GM23338 (cell line): ENCODE results near the gene ATAD3B. TPM values are rescaled to one million over a fixed set of nuclear protein-coding genes. Genes with fewer than 3 reads are reported as not detected.
A peak's percentile ranks its signal among the peaks of the same experiment; 100 is the strongest.

Experiments used
- ATAC-seq: fragments of 200-7000 bp; cut with Tn5 transposase; 3 replicates; pipeline ENCODE4 v1.9.1; 2020
- DNase-seq: peaks from one replicate; pipeline ENCODE4 v3.0.0-alpha.2; 2015; ENCODE audit warnings: low spot score
- H2AFZ ChIP-seq: fragments of 200-600 bp; sonication (generic); 2 replicates; pipeline ENCODE4 v1.8.0; 2016; ENCODE audit warnings: antibody characterized with exemption, mild to moderate bottlenecking, moderate library complexity
- H3F3A ChIP-seq: fragments of 200-600 bp; sonication (generic); replicated peaks from 2 replicates; pipeline ENCODE4 v1.8.0; 2017; ENCODE audit warnings: antibody characterized with exemption, mixed run types, low read depth
- H3K27ac ChIP-seq: fragments of 200-600 bp; sonication (generic); 2 replicates; pipeline ENCODE4 v1.6.1; 2016; ENCODE audit warnings: low read depth
- H3K27me3 ChIP-seq: fragments of 200-600 bp; sonication (generic); 2 replicates; pipeline ENCODE4 v1.8.0; 2016; ENCODE audit warnings: mild to moderate bottlenecking, mixed run types, moderate library complexity; ENCODE audit not compliant: insufficient read depth
- H3K36me3 ChIP-seq: fragments of 200-600 bp; sonication (generic); 2 replicates; pipeline ENCODE4 v1.8.0; 2016; ENCODE audit warnings: mild to moderate bottlenecking; ENCODE audit not compliant: insufficient read depth
- H3K4me1 ChIP-seq: fragments of 200-600 bp; sonication (generic); 2 replicates; pipeline ENCODE4 v1.8.0; 2016; ENCODE audit warnings: mild to moderate bottlenecking, moderate library complexity; ENCODE audit not compliant: insufficient read depth
- H3K4me2 ChIP-seq: fragments of 200-600 bp; sonication (generic); 2 replicates; pipeline ENCODE4 v1.7.1; 2017; ENCODE audit warnings: mixed run types
- H3K4me3 ChIP-seq: fragments of 200-600 bp; sonication (generic); 2 replicates; pipeline ENCODE4 v1.6.1; 2016; ENCODE audit warnings: mixed run types
- H3K79me2 ChIP-seq: fragments of 200-600 bp; sonication (generic); replicated peaks from 2 replicates; pipeline ENCODE4 v1.8.0; 2017; ENCODE audit warnings: mild to moderate bottlenecking; ENCODE audit not compliant: insufficient read depth
- H3K9me2 ChIP-seq: fragments of 200-600 bp; sonication (generic); 2 replicates; pipeline ENCODE4 v1.8.0; 2017; ENCODE audit not compliant: insufficient read depth
- H4K20me1 ChIP-seq: fragments of 200-600 bp; sonication (generic); replicated peaks from 2 replicates; pipeline ENCODE4 v1.8.0; 2017; ENCODE audit warnings: mild to moderate bottlenecking; ENCODE audit not compliant: insufficient read depth
- H3K27ac Mint-ChIP-seq: 2 replicates; pipeline ENCODE4 v1.8.0; 2020; ENCODE audit warnings: inconsistent platforms, mild to moderate bottlenecking, moderate library complexity, mixed read lengths
- H3K27me3 Mint-ChIP-seq: 3 replicates; pipeline ENCODE4 v1.8.0; 2022; ENCODE audit warnings: low read depth, mild to moderate bottlenecking, moderate library complexity, mixed read lengths, inconsistent platforms; ENCODE audit not compliant: insufficient read depth, poor library complexity
- H3K36me3 Mint-ChIP-seq: 3 replicates; pipeline ENCODE4 v1.8.0; 2021; ENCODE audit warnings: low read depth, mild to moderate bottlenecking, inconsistent platforms, moderate library complexity, mixed read lengths
- H3K4me1 Mint-ChIP-seq: 3 replicates; pipeline ENCODE4 v1.8.0; 2020; ENCODE audit warnings: mild to moderate bottlenecking, inconsistent platforms, mixed read lengths
- H3K4me3 Mint-ChIP-seq: 3 replicates; pipeline ENCODE4 v1.8.0; 2021; ENCODE audit warnings: moderate library complexity, mild to moderate bottlenecking, inconsistent platforms, mixed read lengths
- H3K9me3 Mint-ChIP-seq: 3 replicates; pipeline ENCODE4 v1.8.0; 2020; ENCODE audit warnings: moderate library complexity, mild to moderate bottlenecking, inconsistent platforms, mixed read lengths
- EZH2 ChIP-seq: fragments of 200-600 bp; sonication (generic); IDR thresholded peaks from one replicate; pipeline ENCODE4 v1.8.0; 2017; ENCODE audit warnings: antibody characterized with exemption, mild to moderate bottlenecking, low read depth; ENCODE audit not compliant: unreplicated experiment
- EZH2phosphoT487 ChIP-seq: fragments of 200-600 bp; sonication (generic); IDR thresholded peaks from one replicate; pipeline ENCODE4 v1.8.1; 2018; ENCODE audit warnings: antibody characterized with exemption; ENCODE audit not compliant: unreplicated experiment
- NANOG ChIP-seq: IDR thresholded peaks from 2 replicates; pipeline ENCODE4 v1.6.1; 2016; ENCODE audit warnings: antibody characterized with exemption, borderline replicate concordance
- POLR2AphosphoS5 ChIP-seq: IDR thresholded peaks from 2 replicates; pipeline ENCODE4 v1.6.1; 2016; ENCODE audit warnings: antibody characterized with exemption, low read depth
- polyA plus RNA-seq: library from polyadenylated mRNA; unstranded; fragments of >200 nt; fragmentation: Nextera tagmentation; extraction: Ambion mirVana; gene quantifications from 2 replicates; pipeline ENCODE4 v1.2.1, GENCODE V29; 2016
- total RNA-seq: library from RNA; depleted of rRNA; stranded (reverse); fragments of >200 nt; shearing (Covaris generic); gene quantifications from 2 replicates; pipeline ENCODE4 v1.2.3, GENCODE V29; 2014
- TF ChIP-seq, protein P1 (sequence below): fragments of 250-450 bp; sonication (Bioruptor Pico); IDR thresholded peaks from 2 replicates; pipeline ENCODE4 v1.5.0; 2020; ENCODE audit warnings: mild to moderate bottlenecking, moderate library complexity

The ATAD3B gene
- total and polyA plus RNA-seq, 2 experiments from 2014 or later: 37.8 to 63.4 TPM

DNA sequence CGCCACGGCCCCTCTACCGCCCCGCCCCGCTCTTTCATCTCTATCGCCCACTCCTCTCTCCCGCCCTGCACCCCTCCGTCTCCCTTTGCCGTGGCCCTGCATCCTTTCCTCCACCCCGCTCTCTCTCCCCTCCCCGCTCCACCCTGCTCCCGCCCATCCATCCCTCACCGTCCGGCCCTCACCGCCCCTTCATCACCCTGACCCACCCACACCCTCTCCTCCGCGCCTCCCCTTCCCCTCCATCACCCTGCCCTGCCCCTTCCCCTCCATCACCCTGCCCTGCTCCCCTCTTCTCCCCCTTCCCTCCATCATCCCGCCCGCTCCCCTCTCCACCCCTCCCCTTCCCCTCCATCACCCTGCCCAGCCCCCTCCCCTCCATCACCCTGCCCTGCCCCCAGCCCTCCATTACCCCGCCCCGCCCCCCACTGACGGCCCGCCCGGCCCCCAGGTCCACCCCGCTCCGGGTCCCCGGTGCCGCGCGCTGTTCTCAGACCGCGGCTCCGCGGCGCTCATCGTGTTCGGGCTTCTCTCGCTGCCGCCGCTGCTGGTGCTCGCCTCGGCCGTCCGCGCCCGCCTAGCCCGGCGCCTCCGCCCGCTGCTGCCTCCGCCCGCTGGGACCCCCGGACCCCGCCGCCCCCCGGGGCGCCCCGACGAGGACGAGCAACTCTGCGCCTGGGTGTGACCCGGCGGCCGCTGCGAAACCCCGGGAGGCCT lies 44.3 kb upstream of the ATAD3B start (continued):
- TF ChIP-seq, protein P1, sequence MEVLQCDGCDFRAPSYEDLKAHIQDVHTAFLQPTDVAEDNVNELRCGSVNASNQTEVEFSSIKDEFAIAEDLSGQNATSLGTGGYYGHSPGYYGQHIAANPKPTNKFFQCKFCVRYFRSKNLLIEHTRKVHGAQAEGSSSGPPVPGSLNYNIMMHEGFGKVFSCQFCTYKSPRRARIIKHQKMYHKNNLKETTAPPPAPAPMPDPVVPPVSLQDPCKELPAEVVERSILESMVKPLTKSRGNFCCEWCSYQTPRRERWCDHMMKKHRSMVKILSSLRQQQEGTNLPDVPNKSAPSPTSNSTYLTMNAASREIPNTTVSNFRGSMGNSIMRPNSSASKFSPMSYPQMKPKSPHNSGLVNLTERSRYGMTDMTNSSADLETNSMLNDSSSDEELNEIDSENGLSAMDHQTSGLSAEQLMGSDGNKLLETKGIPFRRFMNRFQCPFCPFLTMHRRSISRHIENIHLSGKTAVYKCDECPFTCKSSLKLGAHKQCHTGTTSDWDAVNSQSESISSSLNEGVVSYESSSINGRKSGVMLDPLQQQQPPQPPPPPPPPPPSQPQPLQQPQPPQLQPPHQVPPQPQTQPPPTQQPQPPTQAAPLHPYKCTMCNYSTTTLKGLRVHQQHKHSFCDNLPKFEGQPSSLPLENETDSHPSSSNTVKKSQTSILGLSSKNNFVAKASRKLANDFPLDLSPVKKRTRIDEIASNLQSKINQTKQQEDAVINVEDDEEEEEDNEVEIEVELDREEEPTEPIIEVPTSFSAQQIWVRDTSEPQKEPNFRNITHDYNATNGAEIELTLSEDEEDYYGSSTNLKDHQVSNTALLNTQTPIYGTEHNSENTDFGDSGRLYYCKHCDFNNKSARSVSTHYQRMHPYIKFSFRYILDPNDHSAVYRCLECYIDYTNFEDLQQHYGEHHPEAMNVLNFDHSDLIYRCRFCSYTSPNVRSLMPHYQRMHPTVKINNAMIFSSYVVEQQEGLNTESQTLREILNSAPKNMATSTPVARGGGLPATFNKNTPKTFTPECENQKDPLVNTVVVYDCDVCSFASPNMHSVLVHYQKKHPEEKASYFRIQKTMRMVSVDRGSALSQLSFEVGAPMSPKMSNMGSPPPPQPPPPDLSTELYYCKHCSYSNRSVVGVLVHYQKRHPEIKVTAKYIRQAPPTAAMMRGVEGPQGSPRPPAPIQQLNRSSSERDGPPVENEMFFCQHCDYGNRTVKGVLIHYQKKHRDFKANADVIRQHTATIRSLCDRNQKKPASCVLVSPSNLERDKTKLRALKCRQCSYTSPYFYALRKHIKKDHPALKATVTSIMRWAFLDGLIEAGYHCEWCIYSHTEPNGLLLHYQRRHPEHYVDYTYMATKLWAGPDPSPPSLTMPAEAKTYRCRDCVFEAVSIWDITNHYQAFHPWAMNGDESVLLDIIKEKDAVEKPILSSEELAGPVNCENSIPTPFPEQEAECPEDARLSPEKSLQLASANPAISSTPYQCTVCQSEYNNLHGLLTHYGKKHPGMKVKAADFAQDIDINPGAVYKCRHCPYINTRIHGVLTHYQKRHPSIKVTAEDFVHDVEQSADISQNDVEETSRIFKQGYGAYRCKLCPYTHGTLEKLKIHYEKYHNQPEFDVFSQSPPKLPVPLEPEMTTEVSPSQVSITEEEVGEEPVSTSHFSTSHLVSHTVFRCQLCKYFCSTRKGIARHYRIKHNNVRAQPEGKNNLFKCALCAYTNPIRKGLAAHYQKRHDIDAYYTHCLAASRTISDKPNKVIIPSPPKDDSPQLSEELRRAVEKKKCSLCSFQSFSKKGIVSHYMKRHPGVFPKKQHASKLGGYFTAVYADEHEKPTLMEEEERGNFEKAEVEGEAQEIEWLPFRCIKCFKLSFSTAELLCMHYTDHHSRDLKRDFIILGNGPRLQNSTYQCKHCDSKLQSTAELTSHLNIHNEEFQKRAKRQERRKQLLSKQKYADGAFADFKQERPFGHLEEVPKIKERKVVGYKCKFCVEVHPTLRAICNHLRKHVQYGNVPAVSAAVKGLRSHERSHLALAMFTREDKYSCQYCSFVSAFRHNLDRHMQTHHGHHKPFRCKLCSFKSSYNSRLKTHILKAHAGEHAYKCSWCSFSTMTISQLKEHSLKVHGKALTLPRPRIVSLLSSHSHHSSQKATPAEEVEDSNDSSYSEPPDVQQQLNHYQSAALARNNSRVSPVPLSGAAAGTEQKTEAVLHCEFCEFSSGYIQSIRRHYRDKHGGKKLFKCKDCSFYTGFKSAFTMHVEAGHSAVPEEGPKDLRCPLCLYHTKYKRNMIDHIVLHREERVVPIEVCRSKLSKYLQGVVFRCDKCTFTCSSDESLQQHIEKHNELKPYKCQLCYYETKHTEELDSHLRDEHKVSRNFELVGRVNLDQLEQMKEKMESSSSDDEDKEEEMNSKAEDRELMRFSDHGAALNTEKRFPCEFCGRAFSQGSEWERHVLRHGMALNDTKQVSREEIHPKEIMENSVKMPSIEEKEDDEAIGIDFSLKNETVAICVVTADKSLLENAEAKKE: no peak
- no peak for TF ChIP-seq EZH2

DNA sequence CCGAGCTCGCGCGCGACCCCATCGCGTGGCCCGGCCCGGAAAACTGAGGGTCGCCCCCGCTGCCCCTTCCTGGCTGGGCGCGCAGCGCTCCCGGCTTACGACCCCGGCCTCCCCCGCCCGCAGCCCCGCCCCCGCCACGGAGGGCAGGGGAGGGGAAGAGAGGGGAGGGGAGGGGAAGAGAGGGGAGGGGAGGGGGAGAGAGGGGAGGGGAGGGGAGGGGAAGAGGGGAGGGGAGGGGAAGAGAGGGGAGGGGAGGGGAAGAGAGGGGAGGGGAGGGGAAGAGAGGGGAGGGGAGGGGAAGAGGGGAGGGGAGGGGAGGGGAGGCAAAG lies 43.8 kb upstream of the ATAD3B start:
- Histone ChIP-seq H2AFZ (no peak overlapping the region), H3F3A (peaks cover 20% of the 10 kb centered on the region), H3K4me1 (peaks cover 33% of the 10 kb centered on the region), H3K79me2 (no peaks in the 10 kb centered on the region), H3K4me2 (peak overlapping the region; percentile 70; the same call in 1 of the 2 replicates), H3K27me3 (no peaks in the 10 kb centered on the region), H4K20me1 (no peaks in the 10 kb centered on the region), H3K9me2 (no peaks in the 10 kb centered on the region), H3K4me3 (peak overlapping the region; percentile 63), H3K36me3 (no peaks in the 10 kb centered on the region), H3K27ac (no peak overlapping the region)
- Mint-ChIP-seq H3K4me3 (no peak overlapping the region), H3K4me1 (peaks cover 47% of the 10 kb centered on the region), H3K36me3 (peaks cover 4% of the 10 kb centered on the region; the same call in 2 of the 3 replicates), H3K27ac (no peak overlapping the region), H3K27me3 (peaks cover 22% of the 10 kb centered on the region), H3K9me3 (peaks cover 10% of the 10 kb centered on the region)
- no peak for TF ChIP-seq NANOG
- TF ChIP-seq POLR2AphosphoS5: no peak
- TF ChIP-seq EZH2phosphoT487: no peak
- TF ChIP-seq, protein P1: no peak
- ATAC-seq: no peak
- no peak for DNase-seq
